ENCODE measurements around the gene CFAP74.

Gene CFAP74

DNA sequence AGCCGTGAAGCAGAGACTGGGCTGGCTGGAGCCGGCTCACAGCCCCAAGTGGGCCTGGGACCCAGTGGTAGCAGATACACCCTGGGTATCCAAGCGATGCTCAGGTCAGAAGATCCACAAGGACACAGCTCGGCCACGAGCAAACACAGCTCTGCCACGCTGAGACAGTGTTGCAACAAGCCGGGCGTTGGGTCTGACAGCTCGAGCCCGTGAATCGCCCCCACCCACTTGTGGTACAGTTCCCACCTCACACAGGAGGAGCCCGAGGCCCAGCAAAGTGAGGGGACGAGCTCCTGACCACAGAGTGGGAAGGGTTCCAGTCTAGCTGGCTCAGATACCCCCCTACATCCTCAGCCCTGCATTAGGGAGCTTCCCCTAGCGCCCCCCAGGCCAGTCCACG, 37.7 kb upstream of the CFAP74 start:
- DNase-seq (ENCODE audit: low read depth, low spot score), result no peak

DNA sequence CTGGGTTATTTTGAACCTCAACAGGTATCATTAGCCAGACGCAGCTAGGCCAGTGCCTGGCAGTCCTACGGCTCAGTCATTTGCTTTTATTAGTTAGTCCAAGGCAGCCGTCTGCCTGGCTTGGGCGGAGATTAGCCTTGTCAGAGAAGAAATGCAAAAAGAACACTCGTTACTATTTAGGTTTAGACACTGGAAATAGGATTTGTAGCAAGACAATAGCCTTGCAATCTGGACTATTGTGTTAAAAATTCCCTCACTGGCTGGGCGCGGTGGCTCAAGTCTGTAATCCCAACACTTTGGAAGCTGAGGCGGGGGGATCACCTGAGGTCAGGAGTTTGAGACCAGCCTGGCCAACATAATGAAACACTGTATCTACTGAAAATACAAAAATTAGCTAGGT, 35.7 kb upstream of the CFAP74 start:
- no peak for DNase-seq (ENCODE audit: low read depth, low spot score)

DNA sequence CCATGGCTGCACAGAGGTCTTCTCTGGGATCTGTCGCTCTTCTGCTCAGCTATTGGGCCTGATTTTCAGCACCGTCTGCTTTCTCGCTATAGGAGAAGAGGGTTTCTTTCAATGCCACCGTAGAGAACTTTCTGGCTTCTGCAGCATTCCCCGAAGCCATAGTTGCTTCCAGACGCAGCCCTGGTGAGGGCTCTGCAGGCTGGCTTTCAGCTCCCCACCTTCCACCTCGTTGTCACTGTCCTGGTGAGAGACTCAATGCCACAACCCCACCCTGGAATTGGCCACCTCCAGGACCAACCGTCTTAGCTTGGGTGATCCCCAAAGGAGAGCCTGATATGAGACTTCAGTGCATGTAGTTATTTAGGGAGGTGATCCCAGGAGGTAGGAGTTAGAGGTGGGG, 34.6 kb upstream of the CFAP74 start:
- DNase-seq (ENCODE audit: low read depth, low spot score), result no peak

DNA sequence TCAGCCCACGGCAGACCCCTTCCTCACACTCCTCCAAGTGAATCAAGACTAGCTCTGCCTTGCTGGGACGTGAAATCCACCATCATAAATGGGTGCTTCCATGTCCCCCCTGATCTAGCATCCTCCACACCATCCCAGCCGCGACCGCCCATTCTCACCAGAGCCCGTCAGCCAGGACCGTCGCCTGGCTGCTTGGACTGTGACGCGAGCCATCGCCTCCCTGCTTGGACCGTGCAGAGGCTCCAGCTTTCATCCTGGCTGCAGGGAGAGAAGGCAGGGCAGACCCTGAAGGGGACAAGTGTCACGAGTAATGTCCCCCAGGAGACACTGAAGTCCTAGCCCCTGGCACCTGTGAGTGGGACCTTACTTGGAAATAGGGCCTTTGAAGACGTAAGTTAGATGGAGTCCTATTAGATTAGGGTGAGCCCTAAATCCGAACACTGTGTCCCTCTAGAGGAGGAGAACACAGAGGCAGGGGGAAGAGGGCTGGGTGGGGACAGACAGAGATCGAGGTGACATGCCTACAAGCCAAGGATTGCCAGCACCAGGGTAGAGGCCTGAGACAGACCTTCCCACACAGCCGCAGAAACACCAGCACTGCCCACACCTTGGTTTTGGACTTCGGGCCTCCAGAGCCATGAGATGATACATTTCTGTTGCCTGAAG, 33.9 kb upstream of the CFAP74 start:
- DNase-seq (ENCODE audit: low read depth, low spot score), result no peak

DNA sequence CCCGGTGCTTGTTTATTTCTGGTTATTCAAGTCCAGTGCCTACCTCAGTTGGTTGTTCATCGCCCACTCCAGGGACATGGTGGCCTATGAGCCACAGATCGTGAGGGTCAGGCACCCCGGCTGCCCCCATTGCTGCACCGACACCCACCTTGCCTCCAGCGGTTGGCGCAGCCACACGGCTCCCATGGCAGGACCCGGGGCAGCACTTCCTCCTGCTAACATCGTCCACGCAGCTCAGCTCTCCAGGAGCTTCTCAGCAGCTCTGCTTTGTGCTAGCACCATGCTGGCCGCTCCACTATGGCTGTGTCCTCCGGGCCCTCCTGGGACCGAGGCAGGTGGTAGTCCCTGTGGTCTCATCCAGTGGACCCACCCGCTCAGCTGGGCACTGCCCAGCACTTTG, 32.7 kb upstream of the CFAP74 start:
- DNase-seq (ENCODE audit: low read depth, low spot score), result no peak

DNA sequence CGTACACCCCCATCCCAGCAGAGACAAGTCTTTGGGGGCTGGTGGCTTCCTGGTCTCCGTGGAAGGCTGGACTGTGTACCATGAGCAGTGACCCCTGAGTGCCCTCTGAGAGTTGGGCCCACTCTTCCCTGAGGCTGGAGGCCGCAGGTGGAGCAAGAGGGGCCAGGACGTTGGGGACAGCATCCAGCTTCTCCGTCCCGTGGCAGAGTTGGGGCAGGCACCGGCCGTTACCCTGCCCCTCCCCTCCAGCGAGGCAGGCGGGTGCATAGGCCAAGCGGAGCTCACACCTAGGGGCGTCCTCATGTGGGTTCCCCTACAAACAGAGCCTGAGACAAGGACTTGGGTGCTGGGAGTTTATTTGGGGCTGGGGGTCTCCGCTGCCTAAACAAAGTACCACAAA, 29.6 kb upstream of the CFAP74 start:
- DNase-seq (ENCODE audit: low read depth, low spot score), result no peak

DNA sequence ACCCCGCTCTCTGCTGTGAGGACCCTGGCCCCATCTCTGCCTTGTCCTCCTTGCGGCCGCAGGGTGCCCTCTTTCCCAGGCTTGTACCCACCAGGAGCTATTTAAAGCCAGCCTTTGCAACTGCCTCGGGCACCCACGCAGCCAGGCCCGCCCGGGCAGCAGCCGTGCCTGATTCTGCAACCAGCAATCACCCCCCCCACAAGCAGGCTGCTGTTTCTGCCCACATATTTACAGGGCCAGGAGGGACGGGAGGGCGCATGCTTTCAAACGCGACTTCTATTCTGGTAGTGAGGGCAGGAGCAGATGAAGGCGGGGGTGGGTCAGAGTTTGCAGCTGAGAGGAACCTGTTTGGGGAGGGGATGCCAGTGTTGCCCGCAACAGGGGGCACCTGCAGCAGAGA, 29.2 kb upstream of the CFAP74 start:
- no peak for DNase-seq (ENCODE audit: low read depth, low spot score)

DNA sequence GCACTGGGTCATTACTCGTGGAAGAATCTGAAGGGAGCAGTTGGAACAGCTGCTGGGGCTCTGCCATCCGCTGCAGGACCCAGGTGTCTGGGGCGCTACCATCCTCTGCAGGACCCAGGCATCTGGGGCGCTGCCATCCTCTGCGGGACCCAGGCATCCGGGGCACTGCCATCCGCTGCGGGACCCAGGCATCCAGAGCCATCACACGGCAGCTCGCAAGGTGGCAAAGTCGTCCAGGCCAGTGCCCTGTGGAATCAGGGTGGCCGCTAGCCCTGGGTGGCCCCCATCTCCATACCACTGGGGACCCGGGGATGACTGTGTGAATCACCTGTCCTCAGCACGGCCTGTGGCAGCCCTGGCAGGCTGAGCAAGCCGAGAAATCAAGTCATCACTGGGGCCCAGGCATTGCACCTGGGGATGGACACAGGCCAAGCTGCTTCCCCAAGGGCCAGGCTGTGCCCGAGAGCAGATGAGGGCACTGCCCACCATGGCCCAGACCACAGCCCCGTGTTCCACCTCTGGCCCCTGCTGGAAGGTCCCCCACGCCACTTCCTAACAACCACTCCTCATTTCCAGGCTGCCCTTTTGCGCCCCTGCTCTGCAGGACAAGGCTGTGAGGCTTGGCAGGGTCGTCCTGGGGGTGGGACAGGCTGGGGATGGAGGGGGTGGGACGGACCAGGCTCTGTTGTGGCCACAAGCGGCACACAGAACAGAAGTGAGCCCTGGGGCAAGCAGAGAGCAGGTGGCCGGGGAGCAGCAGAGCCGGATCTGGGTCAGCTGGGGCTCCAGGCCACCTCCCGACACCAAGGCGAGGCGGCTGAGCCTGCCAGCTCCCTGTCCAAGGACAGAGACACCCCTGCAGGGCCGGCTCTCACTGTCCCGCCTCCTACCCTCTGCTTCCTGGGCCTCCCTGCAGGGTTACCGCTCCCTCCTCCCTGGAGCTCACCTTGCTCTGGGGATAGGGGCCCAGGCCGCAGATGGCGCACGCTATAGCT, 28.3 kb upstream of the CFAP74 start:
- DNase-seq (ENCODE audit: low read depth, low spot score), result no peak

DNA sequence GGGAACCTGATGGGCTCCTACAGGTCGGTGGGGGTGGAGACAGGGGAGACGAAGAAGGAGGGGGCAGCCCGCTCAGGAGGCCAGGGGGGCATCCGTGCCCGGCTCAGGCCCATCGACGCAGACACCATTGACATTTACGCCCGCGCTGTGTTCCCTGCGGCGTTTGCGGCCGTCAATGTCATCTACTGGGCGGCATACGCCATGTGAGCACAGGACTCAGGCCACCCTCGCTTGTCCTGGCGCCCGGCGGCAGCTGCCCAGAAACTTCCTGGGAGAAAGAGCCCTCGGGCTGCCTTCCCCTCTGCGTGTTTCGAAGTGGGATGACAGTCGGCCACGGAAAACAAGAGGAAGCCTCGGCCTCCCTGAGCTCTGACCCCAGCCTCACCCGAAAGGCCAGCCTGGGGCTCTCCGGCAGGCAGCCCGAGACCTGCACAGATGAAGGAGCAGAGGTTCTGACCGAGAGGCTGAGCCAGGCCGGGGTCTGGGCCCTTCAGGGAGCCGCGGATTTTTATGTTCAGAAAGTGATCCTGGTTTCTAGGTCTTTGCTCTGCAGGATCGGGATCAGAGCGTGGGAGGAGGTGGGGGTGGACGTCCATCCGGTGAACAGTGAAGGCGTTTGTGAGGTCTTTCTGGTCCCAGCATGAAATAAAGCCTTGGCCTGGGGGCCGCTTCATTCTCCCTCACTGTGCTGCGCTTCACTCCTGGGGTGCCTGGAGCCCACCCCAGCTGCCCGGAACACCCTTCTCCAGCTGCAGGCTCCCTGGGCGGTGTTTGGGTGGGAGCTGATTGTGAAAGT, 26.7 kb upstream of the CFAP74 start:
- DNase-seq (ENCODE audit: low read depth, low spot score), result no peak

DNA sequence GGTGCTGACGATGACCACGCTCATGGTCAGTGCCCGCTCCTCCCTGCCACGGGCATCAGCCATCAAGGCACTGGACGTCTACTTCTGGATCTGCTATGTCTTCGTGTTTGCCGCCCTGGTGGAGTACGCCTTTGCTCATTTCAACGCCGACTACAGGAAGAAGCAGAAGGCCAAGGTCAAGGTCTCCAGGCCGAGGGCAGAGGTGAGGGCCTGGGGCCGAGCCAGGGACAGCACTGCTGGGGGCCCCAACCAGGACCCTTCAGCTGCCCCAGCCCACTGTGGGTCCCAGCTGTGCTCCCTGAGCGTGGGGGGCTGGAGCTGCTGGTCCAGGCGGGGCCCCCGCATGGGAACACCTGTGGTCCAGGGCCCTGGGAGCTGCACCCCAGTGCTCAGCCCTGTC, 26.0 kb upstream of the CFAP74 start:
- no peak for DNase-seq (ENCODE audit: low read depth, low spot score)

DNA sequence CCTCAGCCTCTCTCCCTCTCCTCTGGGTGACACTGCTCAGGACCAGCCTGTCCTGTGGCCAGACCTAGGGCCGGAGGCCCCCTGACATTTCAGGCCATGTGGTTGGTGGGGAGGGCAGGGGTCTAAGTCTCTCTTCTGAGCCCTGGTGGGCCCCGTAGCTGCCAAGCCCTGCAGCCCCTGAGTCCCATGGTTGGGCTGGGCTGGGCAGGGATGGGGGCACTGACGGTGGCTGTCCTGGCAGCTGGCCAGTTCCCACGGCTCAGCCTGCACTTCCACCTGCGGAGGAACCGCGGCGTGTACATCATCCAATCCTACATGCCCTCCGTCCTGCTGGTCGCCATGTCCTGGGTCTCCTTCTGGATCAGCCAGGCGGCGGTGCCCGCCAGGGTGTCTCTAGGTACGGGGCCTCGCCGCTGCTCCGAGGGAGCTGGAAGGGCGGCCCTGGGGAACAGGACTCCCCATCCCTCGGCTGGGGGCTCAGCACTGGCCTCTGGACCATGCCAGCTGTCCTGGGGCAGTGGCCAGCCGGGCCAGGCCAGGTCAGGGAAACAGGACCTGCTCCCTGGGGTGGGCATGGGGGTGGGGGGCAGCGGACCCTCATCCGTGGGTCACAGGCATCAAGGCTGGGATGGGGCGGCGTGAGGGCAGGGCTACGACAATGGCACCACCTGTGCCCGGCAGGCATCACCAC, 25.4 kb upstream of the CFAP74 start:
- DNase-seq (ENCODE audit: low read depth, low spot score), result no peak

DNA sequence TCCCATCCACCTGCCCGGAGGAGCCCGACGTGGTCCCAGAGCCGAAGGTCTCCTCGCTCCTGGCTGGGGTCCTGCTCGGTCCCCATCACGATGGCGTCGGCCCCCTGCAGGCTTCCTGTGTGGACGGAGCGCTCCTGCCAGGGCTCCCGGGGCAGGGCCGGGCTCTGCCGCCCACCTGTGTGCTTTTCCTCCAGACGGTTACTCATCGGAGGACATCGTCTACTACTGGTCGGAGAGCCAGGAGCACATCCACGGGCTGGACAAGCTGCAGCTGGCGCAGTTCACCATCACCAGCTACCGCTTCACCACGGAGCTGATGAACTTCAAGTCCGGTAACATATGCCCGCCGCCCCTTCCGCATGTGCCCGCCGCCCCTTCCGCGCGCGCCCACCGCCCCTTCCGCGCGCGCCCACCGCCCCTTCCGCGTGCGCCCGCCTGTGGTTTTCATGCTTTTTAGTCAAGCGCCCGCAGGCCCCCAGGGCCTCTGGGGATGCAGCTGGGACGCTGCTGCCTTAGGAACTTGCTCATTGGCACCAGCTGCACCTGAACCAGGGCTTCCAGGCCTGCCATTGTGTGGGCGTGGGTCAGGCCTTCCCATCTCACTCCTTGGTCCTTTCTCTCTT, 24.5 kb upstream of the CFAP74 start:
- no peak for DNase-seq (ENCODE audit: low read depth, low spot score)

DNA sequence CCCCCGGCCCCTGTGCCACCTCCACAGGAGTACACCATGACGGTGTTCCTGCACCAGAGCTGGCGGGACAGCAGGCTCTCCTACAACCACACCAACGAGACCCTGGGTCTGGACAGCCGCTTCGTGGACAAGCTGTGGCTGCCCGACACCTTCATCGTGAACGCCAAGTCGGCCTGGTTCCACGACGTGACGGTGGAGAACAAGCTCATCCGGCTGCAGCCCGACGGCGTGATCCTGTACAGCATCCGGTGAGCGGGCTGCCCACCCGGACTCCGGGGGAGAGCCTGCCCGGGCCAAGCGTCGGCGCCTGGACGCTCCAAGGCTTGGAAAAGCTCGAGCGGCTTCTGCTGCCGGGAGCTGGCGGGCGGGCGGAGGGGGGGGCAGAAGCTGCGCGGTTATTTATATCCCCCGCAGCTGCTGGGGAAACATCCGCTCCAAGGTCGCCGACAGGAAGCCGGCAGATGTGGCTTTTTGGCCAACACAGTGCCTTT, 21.9 kb upstream of the CFAP74 start:
- no peak for DNase-seq (ENCODE audit: low read depth, low spot score)

DNA sequence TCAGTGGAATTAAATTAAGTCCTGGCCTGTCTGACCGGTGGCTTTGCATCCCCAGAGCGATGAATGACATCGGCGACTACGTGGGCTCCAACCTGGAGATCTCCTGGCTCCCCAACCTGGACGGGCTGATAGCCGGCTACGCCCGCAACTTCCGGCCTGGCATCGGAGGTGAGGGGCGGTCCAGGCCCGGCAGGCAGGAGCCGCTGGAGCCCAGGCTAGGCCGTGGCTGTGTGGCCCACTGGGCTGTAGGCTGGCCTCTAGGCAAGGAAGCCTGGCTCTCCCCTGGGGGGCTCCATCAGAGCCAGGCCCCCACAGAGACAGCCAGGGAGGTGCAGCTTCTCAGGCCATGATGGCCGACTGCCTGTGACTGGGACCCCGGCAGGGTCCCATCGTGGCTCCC, 21.3 kb upstream of the CFAP74 start:
- no peak for DNase-seq (ENCODE audit: low read depth, low spot score)

DNA sequence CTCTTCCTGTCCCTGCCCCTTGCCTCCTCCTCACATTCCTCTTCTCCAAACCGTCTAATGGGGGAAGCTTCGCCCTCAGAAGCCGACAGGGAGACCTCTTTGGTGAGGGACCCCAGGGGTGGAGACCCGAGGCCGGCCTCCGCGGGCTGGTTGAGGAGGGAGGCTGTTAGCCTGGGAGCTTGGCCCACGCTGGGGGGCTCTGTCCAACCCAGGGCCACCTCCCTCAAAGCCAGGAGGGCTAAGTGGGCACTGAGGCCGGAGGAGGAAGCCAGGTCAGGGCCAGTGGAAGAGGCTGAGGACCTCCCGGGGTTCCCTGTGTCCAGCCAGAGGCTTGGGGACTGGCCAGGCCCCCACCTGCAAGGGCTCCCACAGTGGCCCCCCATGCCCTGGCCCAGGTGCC, 20.9 kb upstream of the CFAP74 start:
- no peak for DNase-seq (ENCODE audit: low read depth, low spot score)

DNA sequence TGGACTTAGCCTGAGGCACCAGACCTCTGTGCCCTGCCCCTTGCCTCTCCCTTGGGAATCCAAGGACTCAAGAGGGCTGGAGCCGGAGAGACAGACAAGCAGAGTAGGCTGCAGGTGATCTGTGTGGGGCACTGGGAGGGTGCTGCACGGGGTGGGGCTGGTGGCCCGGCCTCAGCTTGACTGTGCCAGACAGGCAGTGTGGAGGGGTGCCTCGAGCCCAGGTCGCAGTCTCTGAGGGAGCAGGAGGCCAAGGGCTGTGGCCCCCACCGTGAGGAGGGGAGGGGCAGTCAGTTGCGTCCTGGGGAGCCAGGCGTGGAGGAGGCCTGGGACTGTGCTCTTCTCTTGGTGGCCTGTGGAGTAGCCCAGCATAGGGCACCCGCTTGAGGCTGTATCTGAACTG, 19.6 kb upstream of the CFAP74 start:
- DNase-seq (ENCODE audit: low read depth, low spot score), result no peak

DNA sequence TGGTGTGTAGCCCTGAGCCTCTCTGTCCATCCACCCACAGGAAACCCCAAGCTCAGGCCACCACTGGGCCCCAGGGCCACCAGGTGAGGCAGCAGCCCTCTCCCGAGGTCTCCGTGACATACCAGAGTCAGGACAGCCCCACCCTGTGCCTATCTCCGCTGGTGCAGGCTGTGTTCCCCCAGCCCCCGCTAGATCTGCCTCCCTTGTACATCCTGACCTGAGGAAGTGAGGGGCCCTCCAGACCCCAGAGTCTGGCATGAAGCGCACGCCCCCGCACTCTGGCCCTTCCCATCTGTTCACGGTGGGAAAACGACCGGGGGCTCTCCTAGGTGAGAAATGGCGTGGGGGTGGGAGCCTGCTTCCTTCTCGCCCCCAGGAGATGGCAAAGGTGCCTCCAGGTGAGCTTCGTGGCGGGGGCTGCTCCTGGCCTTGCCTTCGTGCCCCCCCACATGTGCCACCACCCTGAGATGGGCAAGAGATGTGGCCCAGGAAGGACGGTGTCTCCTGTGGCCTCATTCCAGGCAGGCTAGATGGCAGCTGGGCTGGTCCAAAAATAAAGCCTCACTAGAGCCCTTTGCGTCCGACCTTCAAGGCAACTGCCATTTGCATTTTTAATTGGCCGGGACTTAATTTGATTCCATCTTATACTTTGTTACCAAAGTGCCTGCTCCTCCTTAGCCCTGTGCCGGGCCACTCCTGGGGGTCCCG, 18.6 kb upstream of the CFAP74 start:
- no peak for DNase-seq (ENCODE audit: low read depth, low spot score)

DNA sequence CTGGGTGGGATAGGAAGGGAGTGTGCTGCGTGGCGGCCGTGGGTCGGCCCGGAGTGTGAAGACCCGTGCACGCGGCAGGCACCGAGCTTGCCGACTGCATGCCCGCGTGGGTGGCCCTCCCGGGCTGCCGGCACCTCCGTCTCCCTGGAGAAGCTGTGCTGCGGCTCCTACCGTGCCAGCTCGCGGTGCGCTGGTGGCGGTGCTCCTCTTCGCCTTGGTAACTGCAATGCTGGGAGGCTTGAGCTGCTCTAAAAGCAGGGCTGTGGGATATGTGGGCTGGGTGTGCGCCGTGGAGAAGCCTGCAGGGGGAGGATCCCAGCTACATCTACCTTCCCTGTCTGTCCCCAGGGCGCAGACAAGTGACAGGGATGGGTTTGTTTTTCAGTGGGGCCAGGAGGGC, 18.0 kb upstream of the CFAP74 start:
- no peak for DNase-seq (ENCODE audit: low read depth, low spot score)

DNA sequence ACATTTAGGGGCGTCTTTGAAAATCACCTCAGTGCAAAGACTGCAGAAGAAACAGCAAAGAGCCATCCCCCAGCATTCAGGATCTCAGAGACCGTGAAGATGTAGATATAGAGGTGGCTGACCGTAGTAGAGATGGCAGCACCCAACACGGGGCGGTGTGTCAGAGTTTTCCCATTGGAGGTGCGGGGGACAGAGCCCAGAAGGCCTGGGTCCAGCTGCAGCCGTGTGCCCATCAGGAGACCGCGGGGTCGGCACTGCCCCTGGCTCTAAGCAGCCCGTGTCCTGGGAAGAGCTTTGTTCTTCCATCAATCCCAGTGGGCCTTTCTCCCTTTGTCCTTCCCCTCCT, 16.7 kb upstream of the CFAP74 start:
- DNase-seq (ENCODE audit: low read depth, low spot score), result no peak

DNA sequence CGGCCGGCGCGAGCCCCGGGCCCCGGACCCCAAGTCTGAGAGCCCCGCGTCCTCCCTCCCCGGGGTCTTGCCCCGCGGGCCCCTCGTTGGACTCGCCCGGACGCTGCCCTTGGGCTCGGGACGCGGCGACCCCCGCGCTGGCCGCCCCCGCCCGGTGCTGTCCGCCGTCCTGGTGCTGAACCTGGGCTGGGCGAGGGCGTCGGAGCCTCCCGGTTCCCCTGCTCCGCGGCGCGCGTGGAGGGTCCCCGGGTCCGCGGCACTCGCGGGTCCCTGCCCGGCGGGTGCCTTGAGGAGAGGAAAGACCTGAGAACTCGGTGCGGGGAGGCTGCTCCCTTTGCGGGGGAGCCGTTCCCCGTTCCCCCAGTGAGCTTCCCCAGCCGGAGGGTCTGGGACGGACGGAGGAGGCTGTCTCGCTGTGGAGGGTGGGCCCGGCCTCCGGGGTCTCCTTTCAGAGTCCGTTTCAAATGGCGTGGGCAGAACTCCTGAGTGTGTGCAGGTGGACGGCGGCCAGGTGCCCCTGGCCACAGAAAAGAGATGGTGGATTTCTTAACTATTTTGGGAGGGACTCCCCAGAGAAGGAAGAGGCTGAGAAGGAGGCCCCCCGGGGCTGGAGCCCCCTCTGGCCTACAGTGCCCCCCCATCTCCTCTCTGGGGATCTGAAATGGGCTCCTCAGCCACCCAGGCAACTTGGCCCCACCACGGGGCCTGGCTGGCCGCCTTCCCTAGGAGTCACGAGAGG, 16.2 kb upstream of the CFAP74 start:
- DNase-seq (ENCODE audit: low read depth, low spot score), result no peak
